ENCODE data around the gene MYADM. TPM values are rescaled to one million over a fixed set of nuclear protein-coding genes. Genes with fewer than 3 reads are reported as not detected.
A peak's percentile ranks its signal among the peaks of the same experiment; 100 is the strongest.

MYADM gene
- total and polyA plus RNA-seq, 4 donors, result 2.6 to 28.0 (median 6.6) TPM

DNA sequence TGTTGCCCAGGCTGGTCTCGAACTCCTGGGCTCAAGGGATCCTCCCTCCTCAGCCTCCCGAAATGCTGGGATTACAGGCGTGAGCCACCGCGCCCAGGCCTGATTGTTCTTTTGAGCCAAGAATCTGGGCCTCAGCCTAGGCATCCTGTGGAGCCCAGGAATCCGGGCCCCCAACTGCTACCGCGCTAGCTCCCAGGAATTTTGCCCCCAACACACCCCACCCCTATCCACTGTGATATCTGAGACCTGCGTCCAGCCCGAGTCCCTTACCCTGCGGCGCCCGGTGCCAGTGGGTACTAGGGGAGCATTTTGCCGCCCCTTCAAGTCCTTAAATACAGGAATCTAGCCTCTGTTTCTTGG is 838 bp upstream of the MYADM start (continued):
- no peak for TF ChIP-seq CTCF (IDR thresholded peaks at IDR 0.05; ENCODE audit: low read depth, low read length, missing input control)
- TF ChIP-seq, protein P1, sequence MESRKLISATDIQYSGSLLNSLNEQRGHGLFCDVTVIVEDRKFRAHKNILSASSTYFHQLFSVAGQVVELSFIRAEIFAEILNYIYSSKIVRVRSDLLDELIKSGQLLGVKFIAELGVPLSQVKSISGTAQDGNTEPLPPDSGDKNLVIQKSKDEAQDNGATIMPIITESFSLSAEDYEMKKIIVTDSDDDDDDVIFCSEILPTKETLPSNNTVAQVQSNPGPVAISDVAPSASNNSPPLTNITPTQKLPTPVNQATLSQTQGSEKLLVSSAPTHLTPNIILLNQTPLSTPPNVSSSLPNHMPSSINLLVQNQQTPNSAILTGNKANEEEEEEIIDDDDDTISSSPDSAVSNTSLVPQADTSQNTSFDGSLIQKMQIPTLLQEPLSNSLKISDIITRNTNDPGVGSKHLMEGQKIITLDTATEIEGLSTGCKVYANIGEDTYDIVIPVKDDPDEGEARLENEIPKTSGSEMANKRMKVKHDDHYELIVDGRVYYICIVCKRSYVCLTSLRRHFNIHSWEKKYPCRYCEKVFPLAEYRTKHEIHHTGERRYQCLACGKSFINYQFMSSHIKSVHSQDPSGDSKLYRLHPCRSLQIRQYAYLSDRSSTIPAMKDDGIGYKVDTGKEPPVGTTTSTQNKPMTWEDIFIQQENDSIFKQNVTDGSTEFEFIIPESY (IDR thresholded peaks at IDR 0.05), result no peak

DNA sequence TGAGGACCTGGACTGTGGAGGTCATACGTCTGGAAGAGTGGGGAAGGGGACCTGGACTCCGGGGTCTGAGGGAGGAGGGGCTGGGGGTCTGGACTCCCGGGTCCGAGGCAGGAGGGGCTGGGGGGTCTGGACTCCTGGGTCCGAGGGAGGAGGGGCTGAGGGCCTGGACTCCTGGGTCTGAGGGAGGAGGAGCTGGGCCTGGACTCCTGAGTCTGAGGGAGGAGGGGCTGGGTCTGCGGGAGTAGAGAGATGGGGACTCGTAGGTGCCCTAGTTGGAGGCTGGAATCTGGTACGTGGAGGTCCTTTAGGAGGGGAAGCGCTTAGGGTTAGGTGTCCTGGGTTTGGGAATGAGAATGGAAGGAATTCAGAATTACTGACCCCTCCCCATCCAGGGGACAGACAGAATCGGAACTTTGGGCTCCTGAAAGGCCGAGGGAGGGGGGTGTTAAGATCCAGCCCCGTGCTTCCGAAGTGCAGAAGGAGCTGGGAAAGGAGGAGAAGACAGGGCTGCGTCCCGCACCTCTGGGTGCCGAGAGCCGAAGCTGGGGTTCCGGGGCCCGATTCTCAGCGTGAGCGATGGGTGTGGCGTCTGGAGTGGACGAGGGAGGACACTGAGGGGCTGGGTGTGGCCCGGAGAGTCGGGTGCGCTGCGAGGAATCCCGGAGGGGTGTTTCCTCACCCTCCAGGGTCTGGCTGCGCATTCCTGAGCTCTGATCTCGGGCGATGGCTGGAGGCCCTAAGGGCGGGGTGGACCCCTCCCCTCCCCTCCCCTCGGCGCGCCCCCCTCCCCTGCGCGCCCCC is 608 bp downstream of the MYADM start:
- WGBS, result 2% methylated on average over 34 of the region's 37 CpGs

More for the DNA sequence above, 608 bp downstream of the MYADM start:
- H3K27ac ChIP-seq (ENCODE audit: low read depth in 1 of 2, low read length in 2 of 2), result peak overlapping the region; percentile 72 to 80
- TF ChIP-seq RAD21 (IDR thresholded peaks at IDR 0.05), result no peak
- TF ChIP-seq YY1 (IDR thresholded peaks at IDR 0.05), result no peak
- no peak for TF ChIP-seq HNF4G (IDR thresholded peaks at IDR 0.05)
- no peak for TF ChIP-seq RXRA (IDR thresholded peaks at IDR 0.05)
- no peak for TF ChIP-seq CTCF (IDR thresholded peaks at IDR 0.05; ENCODE audit: low read depth, low read length, missing input control)
- no peak for TF ChIP-seq FOXA2 (IDR thresholded peaks at IDR 0.05)
- no peak for TF ChIP-seq FOXA1 (IDR thresholded peaks at IDR 0.05)
- TF ChIP-seq MAX (IDR thresholded peaks at IDR 0.05), result no peak
- TF ChIP-seq, protein P2, sequence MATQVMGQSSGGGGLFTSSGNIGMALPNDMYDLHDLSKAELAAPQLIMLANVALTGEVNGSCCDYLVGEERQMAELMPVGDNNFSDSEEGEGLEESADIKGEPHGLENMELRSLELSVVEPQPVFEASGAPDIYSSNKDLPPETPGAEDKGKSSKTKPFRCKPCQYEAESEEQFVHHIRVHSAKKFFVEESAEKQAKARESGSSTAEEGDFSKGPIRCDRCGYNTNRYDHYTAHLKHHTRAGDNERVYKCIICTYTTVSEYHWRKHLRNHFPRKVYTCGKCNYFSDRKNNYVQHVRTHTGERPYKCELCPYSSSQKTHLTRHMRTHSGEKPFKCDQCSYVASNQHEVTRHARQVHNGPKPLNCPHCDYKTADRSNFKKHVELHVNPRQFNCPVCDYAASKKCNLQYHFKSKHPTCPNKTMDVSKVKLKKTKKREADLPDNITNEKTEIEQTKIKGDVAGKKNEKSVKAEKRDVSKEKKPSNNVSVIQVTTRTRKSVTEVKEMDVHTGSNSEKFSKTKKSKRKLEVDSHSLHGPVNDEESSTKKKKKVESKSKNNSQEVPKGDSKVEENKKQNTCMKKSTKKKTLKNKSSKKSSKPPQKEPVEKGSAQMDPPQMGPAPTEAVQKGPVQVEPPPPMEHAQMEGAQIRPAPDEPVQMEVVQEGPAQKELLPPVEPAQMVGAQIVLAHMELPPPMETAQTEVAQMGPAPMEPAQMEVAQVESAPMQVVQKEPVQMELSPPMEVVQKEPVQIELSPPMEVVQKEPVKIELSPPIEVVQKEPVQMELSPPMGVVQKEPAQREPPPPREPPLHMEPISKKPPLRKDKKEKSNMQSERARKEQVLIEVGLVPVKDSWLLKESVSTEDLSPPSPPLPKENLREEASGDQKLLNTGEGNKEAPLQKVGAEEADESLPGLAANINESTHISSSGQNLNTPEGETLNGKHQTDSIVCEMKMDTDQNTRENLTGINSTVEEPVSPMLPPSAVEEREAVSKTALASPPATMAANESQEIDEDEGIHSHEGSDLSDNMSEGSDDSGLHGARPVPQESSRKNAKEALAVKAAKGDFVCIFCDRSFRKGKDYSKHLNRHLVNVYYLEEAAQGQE (IDR thresholded peaks at IDR 0.05), result no peak
- TF ChIP-seq, protein P1 (IDR thresholded peaks at IDR 0.05), result no peak
- no peak for TF ChIP-seq HNF4A (conservative IDR thresholded peaks at IDR 0.05)
- TF ChIP-seq GABPA (IDR thresholded peaks at IDR 0.05 in 1 of 2, conservative IDR thresholded peaks at IDR 0.05 in 1 of 2), result no peak
- no peak for TF ChIP-seq JUND (IDR thresholded peaks at IDR 0.05)
- TF ChIP-seq SP1 (IDR thresholded peaks at IDR 0.05), result no peak
- no peak for TF ChIP-seq NR2F2 (IDR thresholded peaks at IDR 0.05)
- H3K9ac ChIP-seq (ENCODE audit: low read depth in 1 of 2, low read length in 2 of 2), result peak overlapping the region; percentile 47 to 73
- no peak for DNase-seq (ENCODE audit: low spot score)
- H3K27me3 ChIP-seq (ENCODE audit: control insufficient read depth in 4 of 4, insufficient read depth in 4 of 4, low read length in 3 of 4), result no peaks in the 10 kb centered on the region
- H3K9me3 ChIP-seq (ENCODE audit: control insufficient read depth in 4 of 4, low read length in 3 of 4), result no peaks in the 10 kb centered on the region
- peaks cover 3 to 21% (median 13%) of the 10 kb centered on the region in 4 donors for H3K4me1 ChIP-seq (ENCODE audit: control insufficient read depth in 4 of 4, insufficient read depth in 4 of 4, low read length in 3 of 4)
- H3K36me3 ChIP-seq (ENCODE audit: control insufficient read depth in 4 of 4, insufficient read depth in 3 of 4, low read depth in 1 of 4, low read length in 3 of 4), result peaks cover 0 to under 1% (median 0%) of the 10 kb centered on the region in 4 donors
- H3K4me3 ChIP-seq (ENCODE audit: low read depth in 1 of 3, low read length in 3 of 3), result peak overlapping the region; percentile 44 to 71 (median 44)
